H1 (cell line): ENCODE results near the gene SMARCC2. TPM values are rescaled to one million over a fixed set of nuclear protein-coding genes. Genes with fewer than 3 reads are reported as not detected.

Experiments
- CTCF ChIA-PET: fragments of 300-600 bp; sonication (Branson Sonifier 250); formaldehyde crosslinking; loops from one replicate; lab custom pipeline; 2021; ENCODE audit not compliant: partially characterized antibody; lab: Charles Lee
- POLR2A ChIA-PET: fragments of 300-600 bp; sonication (Branson Sonifier 250); formaldehyde crosslinking; loops from one replicate; lab custom pipeline; 2021; ENCODE audit warnings: inconsistent platforms; ENCODE audit not compliant: partially characterized antibody; lab: Charles Lee
- DNase-seq, 2 experiments: peaks; one replicate each; pipeline versions ENCODE4 v3.0.0 to v3.0.0-alpha.2; 2010 to 2022; ENCODE audit warnings: low spot score in 2 of 2, low read depth in 1 of 2, mixed read lengths in 1 of 2
- FAIRE-seq: peaks from 2 replicates; lab custom pipeline; 2011; peaks lifted over from hg19 to GRCh38; lab: Jason Lieb, UNC
- H2AFZ ChIP-seq: 2 replicates; pipeline ENCODE4 v1.8.1; 2012; ENCODE audit warnings: low read length, inconsistent platforms
- H2AK5ac ChIP-seq: 2 replicates; pipeline ENCODE4 v1.6.1; 2013; ENCODE audit warnings: low read depth, low read length
- H2BK120ac ChIP-seq: replicated peaks from 2 replicates; pipeline ENCODE3; 2013; ENCODE audit warnings: low read depth, low read length, inconsistent platforms
- H2BK12ac ChIP-seq: 2 replicates; pipeline ENCODE4 v1.6.1; 2013; ENCODE audit warnings: low read depth, low read length
- H2BK15ac ChIP-seq: 2 replicates; pipeline ENCODE4 v1.6.1; 2013; ENCODE audit warnings: low read length
- H2BK20ac ChIP-seq: 2 replicates; pipeline ENCODE4 v1.6.1; 2013; ENCODE audit warnings: low read length
- H2BK5ac ChIP-seq: 2 replicates; pipeline ENCODE4 v1.6.1; 2013; ENCODE audit warnings: low read depth, low read length
- H3K14ac ChIP-seq: 2 replicates; pipeline ENCODE4 v1.6.1; 2013; ENCODE audit warnings: inconsistent platforms; ENCODE audit not compliant: insufficient read length
- H3K18ac ChIP-seq: 2 replicates; pipeline ENCODE4 v1.6.1; 2013; ENCODE audit warnings: low read length; ENCODE audit errors: extremely low read depth
- H3K23ac ChIP-seq: 2 replicates; pipeline ENCODE4 v1.6.1; 2013; ENCODE audit warnings: inconsistent platforms; ENCODE audit not compliant: insufficient read length
- H3K23me2 ChIP-seq: 2 replicates; pipeline ENCODE4 v1.6.1; 2013; ENCODE audit warnings: low read depth, low read length
- H3K27ac ChIP-seq: 2 replicates; pipeline ENCODE4 v1.6.1; 2011; ENCODE audit warnings: low read depth, low read length, inconsistent platforms
- H3K27me3 ChIP-seq, 4 experiments: replicated peaks in 1 of 4; 1 replicate in 1 of 4; 2 replicates in 3 of 4; pipeline versions ENCODE4 v1.6.1 to v1.8.1; 2011 to 2013; ENCODE audit warnings: low read length in 3 of 4, mild to moderate bottlenecking in 3 of 4, inconsistent platforms in 2 of 4, mixed read lengths in 2 of 4, moderate library complexity in 1 of 4; ENCODE audit not compliant: control insufficient read depth in 3 of 4, insufficient read depth in 3 of 4; ENCODE audit errors: extremely low read depth in 1 of 4
- H3K36me3 ChIP-seq, 4 experiments: 2 replicates each; pipeline versions ENCODE4 v1.6.1 to v1.8.1; 2011 to 2013; ENCODE audit warnings: mild to moderate bottlenecking in 4 of 4, low read length in 3 of 4, moderate library complexity in 2 of 4, control low read depth in 1 of 4, inconsistent platforms in 1 of 4; ENCODE audit not compliant: insufficient read depth in 4 of 4, control insufficient read depth in 2 of 4
- H3K4ac ChIP-seq: replicated peaks from 2 replicates; pipeline ENCODE3; 2013; ENCODE audit warnings: low read length, low read depth, mixed read lengths, inconsistent platforms; ENCODE audit not compliant: insufficient read length
- H3K4me1 ChIP-seq, 4 experiments: replicated peaks in 1 of 4; 1 replicate in 1 of 4; 2 replicates in 3 of 4; pipeline versions ENCODE4 v1.6.1 to v1.8.1; 2011 to 2013; ENCODE audit warnings: low read length in 3 of 4, inconsistent platforms in 2 of 4, mixed read lengths in 1 of 4; ENCODE audit not compliant: insufficient read depth in 4 of 4, control insufficient read depth in 3 of 4
- H3K4me2 ChIP-seq, 2 experiments: 2 replicates each; pipeline versions ENCODE4 v1.6.1 to v1.8.1; 2011 to 2013; ENCODE audit warnings: low read depth in 2 of 2, low read length in 2 of 2, control low read depth in 1 of 2, inconsistent platforms in 1 of 2, mild to moderate bottlenecking in 1 of 2; ENCODE audit not compliant: insufficient read depth in 1 of 2
- H3K4me3 ChIP-seq, 4 experiments: fragments of 200-600, 300-600 bp in 1 of 4; sonication (generic), shearing (Covaris generic), sonication (Bioruptor Twin) in 1 of 4; 2 replicates each; pipeline versions ENCODE4 v1.5.1 to v1.8.1; 2011 to 2016; ENCODE audit warnings: low read length in 4 of 4, low read depth in 3 of 4, control low read depth in 2 of 4, inconsistent platforms in 2 of 4, mild to moderate bottlenecking in 2 of 4, mixed read lengths in 1 of 4, moderate library complexity in 1 of 4; ENCODE audit not compliant: insufficient read depth in 2 of 4; ENCODE audit errors: extremely low read depth in 1 of 4
- H3K56ac ChIP-seq: replicated peaks from 2 replicates; pipeline ENCODE3; 2013; ENCODE audit warnings: low read depth, mild to moderate bottlenecking, mixed read lengths, low read length, inconsistent platforms; ENCODE audit not compliant: insufficient read length
- H3K79me1 ChIP-seq: 2 replicates; pipeline ENCODE4 v1.6.1; 2013; ENCODE audit warnings: low read depth, low read length, control low read depth
- H3K79me2 ChIP-seq, 2 experiments: 2 replicates each; pipeline versions ENCODE4 v1.6.1 to v1.8.1; 2012 to 2013; ENCODE audit warnings: low read length in 2 of 2, mild to moderate bottlenecking in 2 of 2, inconsistent platforms in 1 of 2; ENCODE audit not compliant: insufficient read depth in 2 of 2, control insufficient read depth in 1 of 2
- H3K9ac ChIP-seq, 4 experiments: replicated peaks in 1 of 4; 1 replicate in 1 of 4; 2 replicates in 3 of 4; pipeline versions ENCODE4 v1.6.1 to v1.8.1; 2011 to 2013; ENCODE audit warnings: low read depth in 3 of 4, low read length in 3 of 4, control low read depth in 2 of 4, mild to moderate bottlenecking in 2 of 4, moderate library complexity in 2 of 4, inconsistent platforms in 1 of 4; ENCODE audit errors: extremely low read depth in 1 of 4
- H3K9me3 ChIP-seq, 2 experiments: 2 replicates each; pipeline versions ENCODE4 v1.6.1 to v1.8.1; 2012 to 2013; ENCODE audit warnings: mild to moderate bottlenecking in 2 of 2, moderate library complexity in 2 of 2, control low read depth in 1 of 2, inconsistent platforms in 1 of 2, low read depth in 1 of 2, low read length in 1 of 2, mixed read lengths in 1 of 2; ENCODE audit not compliant: insufficient read depth in 2 of 2
- H4K20me1 ChIP-seq, 2 experiments: replicated peaks in 1 of 2; 2 replicates each; pipeline versions ENCODE3 to v1.8.1; 2011 to 2013; ENCODE audit warnings: inconsistent platforms in 2 of 2, low read length in 2 of 2, mild to moderate bottlenecking in 1 of 2; ENCODE audit not compliant: insufficient read depth in 2 of 2, control insufficient read depth in 1 of 2
- H4K5ac ChIP-seq: 2 replicates; pipeline ENCODE4 v1.6.1; 2013; ENCODE audit warnings: low read length, low read depth, mixed read lengths, inconsistent platforms; ENCODE audit not compliant: insufficient read length
- H4K8ac ChIP-seq: 2 replicates; pipeline ENCODE4 v1.8.0; 2013; ENCODE audit warnings: mild to moderate bottlenecking, moderate library complexity, low read length, inconsistent platforms; ENCODE audit not compliant: insufficient read depth; ENCODE audit errors: extremely low read depth
- H4K91ac ChIP-seq: replicated peaks from 2 replicates; pipeline ENCODE3; 2013; ENCODE audit warnings: low read length, mixed read lengths, inconsistent platforms; ENCODE audit not compliant: insufficient read length
- ATF3 ChIP-seq: IDR thresholded peaks from 2 replicates; pipeline ENCODE4 v1.6.1; 2011; ENCODE audit warnings: low read depth, mild to moderate bottlenecking, low read length; ENCODE audit not compliant: insufficient read depth
- KDM5A ChIP-seq: fragments of 200-600 bp; IDR thresholded peaks from 2 replicates; pipeline ENCODE4 v1.7.1; 2012; ENCODE audit warnings: mild to moderate bottlenecking, low read length, inconsistent platforms, mixed read lengths
- POU5F1 ChIP-seq: IDR thresholded peaks from 2 replicates; pipeline ENCODE4 v1.6.1; 2011; ENCODE audit warnings: low read depth, mild to moderate bottlenecking, low read length, moderate library complexity
- RXRA ChIP-seq: IDR thresholded peaks from 2 replicates; pipeline ENCODE4 v1.6.1; 2011; ENCODE audit warnings: low read depth, mild to moderate bottlenecking, low read length, moderate library complexity; ENCODE audit not compliant: insufficient read depth
- SIN3A ChIP-seq, 2 experiments: IDR thresholded peaks in 1 of 2; conservative IDR thresholded peaks in 1 of 2; 2 replicates each; pipeline ENCODE4 v1.6.1; 2011 to 2012; ENCODE audit warnings: low read length in 2 of 2, improper control_type of control experiment in 1 of 2, low read depth in 1 of 2, mild to moderate bottlenecking in 1 of 2
- SP1 ChIP-seq: IDR thresholded peaks from 2 replicates; pipeline ENCODE4 v1.6.1; 2011; ENCODE audit warnings: low read depth, low read length
- SP4 ChIP-seq: IDR thresholded peaks from 2 replicates; pipeline ENCODE4 v1.6.1; 2012; ENCODE audit warnings: low read length, inconsistent platforms
- WGBS, 2 experiments: shearing (Covaris generic) in 1 of 2; methylation state at CpG; one replicate each; pipeline versions ENCODE4 v1.1.6 to v1.1.7; 2013 to 2015; ENCODE audit warnings: low lambda C conversion rate in 2 of 2, mixed read lengths in 2 of 2, inconsistent platforms in 1 of 2, low coverage in 1 of 2, missing lambda C conversion rate in 1 of 2; ENCODE audit not compliant: insufficient replicate concordance in 2 of 2, insufficient coverage in 1 of 2, insufficient read length in 1 of 2; ENCODE audit errors: extremely low coverage in 1 of 2, missing lambda C conversion rate in 1 of 2; 5-methylcytosine and 5-hydroxymethylcytosine counted together
- polyA plus RNA-seq, 7 experiments: library from polyadenylated mRNA; depleted of rRNA in 3 of 7; stranded (reverse) in 5 of 7; unstranded in 2 of 7; fragments of >200 nt in 5 of 7; fragments of 200-250 nt in 2 of 7; gene quantifications; 1 replicate in 5 of 7; 2 replicates in 1 of 7; 4 replicates in 1 of 7; pipeline versions ENCODE4 v1.2.1 to v1.2.3, GENCODE V29; 2011 to 2013; ENCODE audit warnings: missing spikeins in 2 of 7, mixed read lengths in 2 of 7
- total RNA-seq: library from RNA; stranded (reverse); fragmentation: NEBNext Ultra II Directional; extraction: Animal tissue kit (Norgen Biotek cat#: 25700); gene quantifications from 2 replicates; pipeline ENCODE4 v1.2.1, GENCODE V29; 2021

SMARCC2 gene
- total and polyA plus RNA-seq, 2 of the 8 experiments (the other 6 are each of a cell fraction or from before 2014, with no cell fraction given) = 33.9 to 78.5 TPM

DNA sequence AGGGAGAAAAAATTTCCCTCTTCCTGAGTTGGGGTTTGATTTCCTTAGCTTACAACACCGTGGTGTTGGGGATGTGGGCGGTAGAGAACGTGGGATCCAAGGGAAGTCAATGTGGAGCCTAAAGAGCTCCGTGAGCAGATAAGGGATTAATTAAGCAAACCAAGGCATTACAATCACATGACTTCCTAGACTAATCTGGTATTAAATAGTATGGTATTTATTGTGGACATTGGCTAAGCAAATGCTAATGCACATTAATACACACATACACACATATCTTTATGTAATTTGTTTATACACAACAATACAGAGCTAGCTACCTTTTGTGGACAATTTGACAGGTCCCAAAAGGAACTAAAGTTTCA, 33.2 kb upstream of the SMARCC2 start:
- H3K4ac ChIP-seq = peak overlapping the region; percentile 28
- peak overlapping the region; percentile 1 for H4K5ac ChIP-seq
- ChIA-PET POLR2A (interaction anchor here (0.7 to 9.8 kb wide), 34 partner anchors 9 to 1298 kb away, joined by 3 to 203 read pairs (median 8); partner anchors contain the start of genes ANKRD52, CNPY2, COQ10A and DDIT3), CTCF (interaction anchor here (0.7 to 4.2 kb wide), 31 partner anchors 9 to 414 kb away, joined by 3 to 89 read pairs (median 6); partner anchors contain the start of genes ANKRD52, COQ10A, ERBB3 and SMARCC2)
- peak overlapping the region; percentile 67 to 94 (median 86) for H3K4me3 ChIP-seq
- H2BK120ac ChIP-seq = no peak overlapping the region
- peaks cover 3 to 13% (median 6%) of the 10 kb centered on the region in 4 experiments; a peak in 6 of 7 replicates for H3K4me1 ChIP-seq
- H2AFZ ChIP-seq = no peak overlapping the region
- H3K79me2 ChIP-seq = peaks cover 0 to 23% of the 10 kb centered on the region in 2 experiments; a peak in 2 of 4 replicates
- no peak overlapping the region for H2BK20ac ChIP-seq
- peaks cover 9% of the 10 kb centered on the region for H3K79me1 ChIP-seq
- peaks cover 0 to 3% of the 10 kb centered on the region in 2 experiments for H4K20me1 ChIP-seq
- no peak overlapping the region for H2AK5ac ChIP-seq
- no peak overlapping the region for H3K14ac ChIP-seq
- H2BK12ac ChIP-seq = 0 out of 2 replicates have a peak overlapping the region, but pooled peaks have one; percentile 77
- DNase-seq = no peak
- H2BK15ac ChIP-seq = no peak overlapping the region
- no peak overlapping the region for H4K8ac ChIP-seq
- H3K23me2 ChIP-seq = peaks cover 22% of the 10 kb centered on the region
- H3K18ac ChIP-seq = 0 out of 2 replicates have a peak overlapping the region, but pooled peaks have one; percentile 94
- TF ChIP-seq SP4 (no peak), SP1 (no peak), ATF3 (no peak), KDM5A (no peak), POU5F1 (no peak), SIN3A (conservative IDR thresholded peaks at IDR 0.05 in 1 of 2, IDR thresholded peaks at IDR 0.05 in 1 of 2; ENCODE audit: low read depth in 1 of 2, low read length in 2 of 2) (no peak), RXRA (no peak)
- H3K4me2 ChIP-seq = peak overlapping the region; percentile 85 to 100
- 62% methylated on average over 4 of the region's 4 CpGs; no CpG with 5 or more reads in 1 of the 2 experiments for WGBS, 2 experiments
- peak overlapping the region; percentile 86 for H3K27ac ChIP-seq
- peak overlapping the region in 3 of 4 experiments; percentile 66 to 85 (median 76); a peak in 4 of 7 replicates for H3K9ac ChIP-seq
- peaks cover 0 to 4% (median 2%) of the 10 kb centered on the region in 4 experiments; a peak in 2 of 8 replicates for H3K36me3 ChIP-seq
- no peak for FAIRE-seq
- H2BK5ac ChIP-seq = peak overlapping the region; percentile 89
- H4K91ac ChIP-seq = no peak overlapping the region
- no peaks in the 10 kb centered on the region for H3K9me3 ChIP-seq
- no peak overlapping the region for H3K23ac ChIP-seq
- no peak overlapping the region for H3K56ac ChIP-seq
- H3K27me3 ChIP-seq = no peaks in the 10 kb centered on the region
